Subcutaneous abdominal adipose tissue (tissue), 5 donors: Measurements from ENCODE around the gene HK1.
"Not testable (repeated sequence)": the region's sequence is repeated elsewhere in the genome, so short reads cannot be mapped to it uniquely, and the experiment has no call there.

ENCODE experiments used
- H3K27ac ChIP-seq: one replicate; pipeline ENCODE4 v1.7.0; 2013; ENCODE audit warnings: low read depth, mild to moderate bottlenecking, inconsistent platforms, low read length, moderate library complexity
- H3K27me3 ChIP-seq, 5 donors: one replicate each; pipeline ENCODE4 v1.7.0; 2013; ENCODE audit warnings: low read length in 5 of 5, inconsistent platforms in 1 of 5; ENCODE audit not compliant: control insufficient read depth in 5 of 5, insufficient read depth in 4 of 5
- H3K36me3 ChIP-seq, 5 donors: one replicate each; pipeline ENCODE4 v1.7.0; 2013; ENCODE audit warnings: low read length in 5 of 5; ENCODE audit not compliant: control insufficient read depth in 5 of 5, insufficient read depth in 5 of 5
- H3K4me1 ChIP-seq, 5 donors: one replicate each; pipeline ENCODE4 v1.7.0; 2013; ENCODE audit warnings: low read length in 5 of 5, mild to moderate bottlenecking in 3 of 5, moderate library complexity in 1 of 5; ENCODE audit not compliant: control insufficient read depth in 5 of 5, insufficient read depth in 5 of 5
- H3K4me3 ChIP-seq, 5 donors: one replicate each; pipeline ENCODE4 v1.7.0; 2013; ENCODE audit warnings: low read length in 5 of 5, low read depth in 1 of 5
- H3K9ac ChIP-seq, 5 donors: one replicate each; pipeline ENCODE4 v1.7.0; 2013; ENCODE audit warnings: low read length in 5 of 5, mild to moderate bottlenecking in 4 of 5, moderate library complexity in 3 of 5
- H3K9me3 ChIP-seq, 5 donors: one replicate each; pipeline ENCODE4 v1.7.0; 2013; ENCODE audit warnings: low read length in 5 of 5; ENCODE audit not compliant: control insufficient read depth in 5 of 5
- donor health status: healthy.
- donor health status: healthy.
- donor health status: healthy.
- donor health status: healthy.
- donor health status: healthy.

HK1 gene

GRCh38 chr10:69275444-69275843 lies 2.9 kb upstream of the HK1 start:
- no peak overlapping the region for H3K27ac ChIP-seq
- no peak overlapping the region for H3K9ac ChIP-seq
- H3K4me1 ChIP-seq = peaks cover 0 to 20% (median 11%) of the 10 kb centered on the region in 5 donors
- no peaks in the 10 kb centered on the region for H3K27me3 ChIP-seq
- H3K9me3 ChIP-seq = peaks cover 0 to 3% (median 0%) of the 10 kb centered on the region in 5 donors
- H3K4me3 ChIP-seq = no peak overlapping the region
- H3K36me3 ChIP-seq = no peaks in the 10 kb centered on the region

- no peak overlapping the region for H3K9ac ChIP-seq
- H3K27me3 ChIP-seq = no peaks in the 10 kb centered on the region
- peaks cover 0 to 20% (median 11%) of the 10 kb centered on the region in 5 donors for H3K4me1 ChIP-seq
- peaks cover 0 to 3% (median 0%) of the 10 kb centered on the region in 5 donors for H3K9me3 ChIP-seq
- no peaks in the 10 kb centered on the region for H3K36me3 ChIP-seq
- H3K27ac ChIP-seq = no peak overlapping the region
- H3K4me3 ChIP-seq = no peak overlapping the region
Measured at GRCh38 chr10:69276503-69276902, 1.8 kb upstream of the HK1 start.

- peaks cover 0 to 20% (median 11%) of the 10 kb centered on the region in 5 donors for H3K4me1 ChIP-seq
- no peak overlapping the region for H3K9ac ChIP-seq
- no peaks in the 10 kb centered on the region for H3K27me3 ChIP-seq
- no peak overlapping the region for H3K4me3 ChIP-seq
- no peaks in the 10 kb centered on the region for H3K9me3 ChIP-seq
- H3K27ac ChIP-seq = no peak overlapping the region
- H3K36me3 ChIP-seq = no peaks in the 10 kb centered on the region
Measured at GRCh38 chr10:69279110-69279509, 814 bp downstream of the HK1 start.

GRCh38 chr10:69281507-69282413 lies 3.5 kb downstream of the HK1 start:
- Histone ChIP-seq H3K27ac (no peak overlapping the region), H3K9me3 (no peaks in the 10 kb centered on the region), H3K9ac (no peak overlapping the region), H3K36me3 (no peaks in the 10 kb centered on the region), H3K4me1 (peaks cover 0 to 20% (median 11%) of the 10 kb centered on the region in 5 donors), H3K4me3 (no peak overlapping the region), H3K27me3 (no peaks in the 10 kb centered on the region)

GRCh38 chr10:69284402-69284801 lies 6.1 kb downstream of the HK1 start:
- not testable (repeated sequence) for H3K9me3 ChIP-seq, H3K27me3 ChIP-seq, H3K4me3 ChIP-seq, H3K27ac ChIP-seq, H3K9ac ChIP-seq, H3K36me3 ChIP-seq, H3K4me1 ChIP-seq

GRCh38 chr10:69285699-69286098 lies 7.4 kb downstream of the HK1 start:
- no peak overlapping the region for H3K4me3 ChIP-seq
- no peaks in the 10 kb centered on the region for H3K36me3 ChIP-seq
- no peaks in the 10 kb centered on the region for H3K27me3 ChIP-seq
- no peaks in the 10 kb centered on the region for H3K9me3 ChIP-seq
- H3K9ac ChIP-seq = no peak overlapping the region
- H3K27ac ChIP-seq = no peak overlapping the region
- H3K4me1 ChIP-seq = no peaks in the 10 kb centered on the region

GRCh38 chr10:69287181-69287580 lies 8.9 kb downstream of the HK1 start:
- no peaks in the 10 kb centered on the region for H3K4me1 ChIP-seq
- no peaks in the 10 kb centered on the region for H3K36me3 ChIP-seq
- H3K9ac ChIP-seq = no peak overlapping the region
- H3K4me3 ChIP-seq = no peak overlapping the region
- H3K9me3 ChIP-seq = no peaks in the 10 kb centered on the region
- H3K27ac ChIP-seq = no peak overlapping the region
- H3K27me3 ChIP-seq = no peaks in the 10 kb centered on the region

GRCh38 chr10:69290993-69291392 lies 12.7 kb downstream of the HK1 start:
- Histone ChIP-seq H3K36me3 (no peaks in the 10 kb centered on the region), H3K9me3 (no peaks in the 10 kb centered on the region), H3K9ac (no peak overlapping the region), H3K4me3 (no peak overlapping the region), H3K27ac (no peak overlapping the region), H3K4me1 (no peaks in the 10 kb centered on the region), H3K27me3 (no peaks in the 10 kb centered on the region)

GRCh38 chr10:69292459-69292858 lies 14.2 kb downstream of the HK1 start:
- no peak overlapping the region for H3K9ac ChIP-seq
- H3K36me3 ChIP-seq = no peaks in the 10 kb centered on the region
- no peaks in the 10 kb centered on the region for H3K27me3 ChIP-seq
- H3K4me3 ChIP-seq = no peak overlapping the region
- no peaks in the 10 kb centered on the region for H3K9me3 ChIP-seq
- H3K27ac ChIP-seq = no peak overlapping the region
- no peaks in the 10 kb centered on the region for H3K4me1 ChIP-seq

- H3K9me3 ChIP-seq = no peaks in the 10 kb centered on the region
- H3K9ac ChIP-seq = no peak overlapping the region
- H3K4me3 ChIP-seq = no peak overlapping the region
- no peaks in the 10 kb centered on the region for H3K36me3 ChIP-seq
- no peaks in the 10 kb centered on the region for H3K4me1 ChIP-seq
- H3K27me3 ChIP-seq = no peaks in the 10 kb centered on the region
- H3K27ac ChIP-seq = no peak overlapping the region
Measured at GRCh38 chr10:69295027-69295636, 16.8 kb downstream of the HK1 start.
